Keratinocyte (primary cell): ENCODE results near the gene HERC2. TPM values are rescaled to one million over a fixed set of nuclear protein-coding genes. Genes with fewer than 3 reads are reported as not detected.

Experiments
- DNase-seq: peaks from one replicate; pipeline ENCODE4 v3.0.0-alpha.2; 2011; ENCODE audit warnings: low read depth, missing footprints, low spot score
- FAIRE-seq: peaks from 2 replicates; lab custom pipeline; 2011; peaks lifted over from hg19 to GRCh38; lab: Jason Lieb, UNC
- H2AFZ ChIP-seq: 2 replicates; pipeline ENCODE4 v1.6.0; 2012; ENCODE audit warnings: low read length, control low read depth, inconsistent platforms; ENCODE audit not compliant: control insufficient read depth
- H3K27ac ChIP-seq: 2 replicates; pipeline ENCODE4 v1.5.1; 2011; ENCODE audit warnings: low read length; ENCODE audit not compliant: control insufficient read depth, insufficient read depth
- H3K27me3 ChIP-seq: 3 replicates; pipeline ENCODE4 v1.6.0; 2011; ENCODE audit warnings: low read length; ENCODE audit not compliant: control insufficient read depth, insufficient read depth; ENCODE audit errors: extremely low read depth
- H3K36me3 ChIP-seq, 2 experiments: 2 replicates in 1 of 2; 3 replicates in 1 of 2; pipeline ENCODE4 v1.5.1; 2011; ENCODE audit warnings: low read length in 2 of 2, mild to moderate bottlenecking in 1 of 2; ENCODE audit not compliant: control insufficient read depth in 2 of 2, insufficient read depth in 2 of 2; ENCODE audit errors: extremely low read depth in 1 of 2
- H3K4me1 ChIP-seq: 3 replicates; pipeline ENCODE4 v1.5.1; 2011; ENCODE audit warnings: low read length; ENCODE audit not compliant: control insufficient read depth, insufficient read depth; ENCODE audit errors: extremely low read depth
- H3K4me2 ChIP-seq: 3 replicates; pipeline ENCODE4 v1.6.0; 2011; ENCODE audit warnings: low read depth, low read length; ENCODE audit not compliant: control insufficient read depth, insufficient read depth; ENCODE audit errors: extremely low read depth
- H3K4me3 ChIP-seq, 3 experiments: fragments of 200-600 bp in 1 of 3; sonication (generic) in 1 of 3; 2 replicates in 2 of 3; 3 replicates in 1 of 3; pipeline ENCODE4 v1.5.1; 2011 to 2016; ENCODE audit warnings: low read length in 3 of 3, mild to moderate bottlenecking in 3 of 3, control low read depth in 2 of 3, inconsistent platforms in 1 of 3, low read depth in 1 of 3, mixed read lengths in 1 of 3, mixed run types in 1 of 3, moderate library complexity in 1 of 3; ENCODE audit not compliant: control insufficient read depth in 2 of 3, insufficient read depth in 2 of 3; ENCODE audit errors: extremely low read depth in 1 of 3
- H3K79me2 ChIP-seq: 2 replicates; pipeline ENCODE4 v1.6.0; 2012; ENCODE audit warnings: low read length; ENCODE audit not compliant: control insufficient read depth, insufficient read depth
- H3K9ac ChIP-seq: 3 replicates; pipeline ENCODE4 v1.6.0; 2011; ENCODE audit warnings: low read length; ENCODE audit not compliant: control insufficient read depth, insufficient read depth; ENCODE audit errors: extremely low read depth
- H3K9me1 ChIP-seq: 3 replicates; pipeline ENCODE4 v1.6.0; 2011; ENCODE audit warnings: low read length; ENCODE audit not compliant: control insufficient read depth, insufficient read depth; ENCODE audit errors: extremely low read depth
- H3K9me3 ChIP-seq: 2 replicates; pipeline ENCODE4 v1.5.1; 2012; ENCODE audit warnings: low read depth, low read length; ENCODE audit not compliant: control insufficient read depth
- H4K20me1 ChIP-seq: 3 replicates; pipeline ENCODE4 v1.6.0; 2011; ENCODE audit warnings: low read length; ENCODE audit not compliant: control insufficient read depth, insufficient read depth; ENCODE audit errors: extremely low read depth
- EZH2 ChIP-seq: IDR thresholded peaks from one replicate; pipeline ENCODE4 v1.6.1; 2012; ENCODE audit warnings: inconsistent platforms, mild to moderate bottlenecking, low read length, moderate library complexity
- dilution Hi-C: fragments of 300-500 bp; cut with MboI; formaldehyde crosslinking; loops from one replicate; pipeline ENCODE4 v1.7.0; 2020; ENCODE audit warnings: low sequenced_read_pairs; ENCODE audit not compliant: extremely low pct_ligation_motif_present
- polyA plus RNA-seq, 5 experiments: library from polyadenylated mRNA; depleted of rRNA in 3 of 5; stranded (reverse) in 3 of 5; stranded (forward) in 1 of 5; unstranded in 1 of 5; fragments of >200 nt; gene quantifications; 1 replicate in 1 of 5; 2 replicates in 3 of 5; 3 replicates in 1 of 5; pipeline versions ENCODE4 v1.2.1 to v1.2.3, GENCODE V29; 2011 to 2012; ENCODE audit warnings: missing spikeins in 2 of 5, low read depth in 1 of 5, low replicate concordance in 1 of 5
- TF ChIP-seq, protein P1 (sequence below), 3 experiments: IDR thresholded peaks in 1 of 3; conservative IDR thresholded peaks in 1 of 3; optimal IDR thresholded peaks in 1 of 3; 2 replicates in 2 of 3; 3 replicates in 1 of 3; pipeline versions ENCODE3 to v1.5.1; 2011; ENCODE audit warnings: low read length in 3 of 3, mild to moderate bottlenecking in 3 of 3, moderate library complexity in 2 of 3, control low read depth in 1 of 3, inconsistent platforms in 1 of 3; ENCODE audit not compliant: insufficient read depth in 2 of 3; ENCODE audit errors: extremely low read depth in 1 of 3

Gene HERC2
- polyA plus RNA-seq, 1 donor (not counting 4 experiments of a cell fraction or from before 2014, with no cell fraction given), result 12.4 TPM

DNA sequence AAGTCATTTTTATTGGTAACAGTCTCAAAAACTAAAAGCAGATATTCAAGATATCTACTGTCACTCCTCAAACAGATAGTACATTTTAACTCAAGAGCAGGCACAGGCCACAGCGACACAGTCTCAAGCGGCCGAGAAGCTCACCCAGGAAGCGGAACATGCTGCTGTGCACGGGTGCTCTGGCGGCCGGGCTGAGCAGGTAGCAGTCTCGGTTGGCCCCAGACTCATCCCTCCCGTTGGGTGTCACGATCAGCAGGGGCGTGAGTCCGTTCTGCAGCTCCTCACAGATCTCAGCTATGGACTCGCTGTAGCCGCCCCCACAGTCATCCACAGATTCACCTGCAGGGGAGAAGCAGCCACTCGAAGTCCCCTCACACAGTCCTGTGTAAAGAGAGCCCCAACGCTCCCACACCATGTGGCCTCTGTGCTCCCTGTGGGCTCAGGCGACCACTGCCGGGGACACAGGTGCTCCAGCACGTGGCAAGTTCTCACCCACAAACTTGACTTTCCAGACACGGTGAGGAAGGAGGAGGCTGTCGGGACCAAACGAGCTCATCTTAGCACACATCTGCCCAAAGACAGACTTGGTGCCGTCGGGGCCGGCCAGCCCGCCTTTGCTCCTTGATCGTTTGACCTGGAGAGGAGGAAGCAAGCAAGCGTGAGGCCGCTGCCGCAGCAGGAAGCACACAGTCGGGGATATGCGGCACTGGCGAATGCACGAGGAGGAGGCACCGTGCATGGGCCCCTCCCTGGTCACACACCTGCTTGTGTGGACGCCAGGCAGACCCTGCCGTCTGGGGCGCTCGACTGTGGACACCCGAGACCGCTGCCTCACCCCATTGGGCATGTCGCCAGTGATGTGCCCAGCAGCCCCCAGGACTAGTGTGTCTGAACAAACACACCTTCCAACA is 205.2 kb downstream of the HERC2 start:
- FAIRE-seq (no peak), DNase-seq (no peak)
- Histone ChIP-seq H3K79me2 (no peaks in the 10 kb centered on the region), H3K4me3 (no peak overlapping the region), H4K20me1 (no peaks in the 10 kb centered on the region), H3K27me3 (no peaks in the 10 kb centered on the region), H3K27ac (no peak overlapping the region), H3K9ac (no peak overlapping the region), H3K4me1 (no peaks in the 10 kb centered on the region), H3K4me2 (no peak overlapping the region), H3K9me1 (no peaks in the 10 kb centered on the region), H3K9me3 (no peaks in the 10 kb centered on the region), H3K36me3 (peaks cover 24 to 34% of the 10 kb centered on the region in 2 experiments), H2AFZ (no peak overlapping the region)
- TF ChIP-seq EZH2, result no peak
- TF ChIP-seq, protein P1, sequence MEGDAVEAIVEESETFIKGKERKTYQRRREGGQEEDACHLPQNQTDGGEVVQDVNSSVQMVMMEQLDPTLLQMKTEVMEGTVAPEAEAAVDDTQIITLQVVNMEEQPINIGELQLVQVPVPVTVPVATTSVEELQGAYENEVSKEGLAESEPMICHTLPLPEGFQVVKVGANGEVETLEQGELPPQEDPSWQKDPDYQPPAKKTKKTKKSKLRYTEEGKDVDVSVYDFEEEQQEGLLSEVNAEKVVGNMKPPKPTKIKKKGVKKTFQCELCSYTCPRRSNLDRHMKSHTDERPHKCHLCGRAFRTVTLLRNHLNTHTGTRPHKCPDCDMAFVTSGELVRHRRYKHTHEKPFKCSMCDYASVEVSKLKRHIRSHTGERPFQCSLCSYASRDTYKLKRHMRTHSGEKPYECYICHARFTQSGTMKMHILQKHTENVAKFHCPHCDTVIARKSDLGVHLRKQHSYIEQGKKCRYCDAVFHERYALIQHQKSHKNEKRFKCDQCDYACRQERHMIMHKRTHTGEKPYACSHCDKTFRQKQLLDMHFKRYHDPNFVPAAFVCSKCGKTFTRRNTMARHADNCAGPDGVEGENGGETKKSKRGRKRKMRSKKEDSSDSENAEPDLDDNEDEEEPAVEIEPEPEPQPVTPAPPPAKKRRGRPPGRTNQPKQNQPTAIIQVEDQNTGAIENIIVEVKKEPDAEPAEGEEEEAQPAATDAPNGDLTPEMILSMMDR (optimal IDR thresholded peaks at IDR 0.05 in 1 of 3, IDR thresholded peaks at IDR 0.05 in 1 of 3, conservative IDR thresholded peaks at IDR 0.05 in 1 of 3; ENCODE audit: extremely low read depth in 1 of 3, insufficient read depth in 2 of 3, low read length in 3 of 3), result no peak
- dilution Hi-C loops, result no loop called here

DNA sequence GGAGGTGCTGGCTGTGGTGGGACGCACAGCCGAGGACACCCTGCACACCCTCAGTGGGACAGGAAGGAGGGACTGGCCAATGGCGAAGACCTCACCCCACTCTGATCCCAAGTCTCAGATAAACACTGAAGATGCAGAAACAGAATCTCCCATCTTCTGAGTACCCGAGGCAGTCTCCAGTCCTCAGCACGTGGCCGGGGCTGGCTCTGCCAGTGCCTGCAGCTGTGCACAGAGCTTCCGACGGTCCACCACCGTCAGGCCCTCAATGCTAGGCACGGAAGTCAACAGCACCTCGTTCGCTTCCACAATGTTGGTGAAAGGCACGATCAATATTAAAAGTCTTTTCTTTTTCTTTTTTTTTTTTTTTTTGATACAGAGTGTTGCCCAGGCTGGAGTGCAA is 206.1 kb downstream of the HERC2 start:
- H3K36me3 ChIP-seq, result peaks cover 19 to 35% of the 10 kb centered on the region in 2 experiments
- H3K9me1 ChIP-seq, result no peaks in the 10 kb centered on the region
- no peaks in the 10 kb centered on the region for H3K4me1 ChIP-seq
- H3K9me3 ChIP-seq, result no peaks in the 10 kb centered on the region
- no peak overlapping the region for H3K4me3 ChIP-seq
- H3K9ac ChIP-seq, result no peak overlapping the region
- no peaks in the 10 kb centered on the region for H3K27me3 ChIP-seq
- H4K20me1 ChIP-seq, result no peaks in the 10 kb centered on the region
- TF ChIP-seq EZH2, result no peak
- TF ChIP-seq, protein P1 (optimal IDR thresholded peaks at IDR 0.05 in 1 of 3, IDR thresholded peaks at IDR 0.05 in 1 of 3, conservative IDR thresholded peaks at IDR 0.05 in 1 of 3; ENCODE audit: extremely low read depth in 1 of 3, insufficient read depth in 2 of 3, low read length in 3 of 3), result no peak
- H3K27ac ChIP-seq, result no peak overlapping the region
- H3K4me2 ChIP-seq, result no peak overlapping the region
- no peaks in the 10 kb centered on the region for H3K79me2 ChIP-seq
- dilution Hi-C loops, result no loop called here
- FAIRE-seq (no peak), DNase-seq (no peak)
- H2AFZ ChIP-seq, result no peak overlapping the region
